Activated naive CD4-positive, alpha-beta T cell treated with anti-CD3 and anti-CD28 coated beads, Interleukin-2, amount 50 U/mL, for 24 hours (primary cell): Measurements from ENCODE around the gene GGN.
"Not testable (repeated sequence)": the region's sequence is repeated elsewhere in the genome, so short reads cannot be mapped to it uniquely, and the experiment has no call there.

Source experiments
- H3K27ac Mint-ChIP-seq: one replicate; pipeline ENCODE4 v1.8.0; 2021; ENCODE audit warnings: mild to moderate bottlenecking, mixed read lengths
- H3K27me3 Mint-ChIP-seq: one replicate; pipeline ENCODE4 v1.8.0; 2021; ENCODE audit warnings: mixed read lengths
- H3K36me3 Mint-ChIP-seq: one replicate; pipeline ENCODE4 v1.8.0; 2021; ENCODE audit warnings: mixed read lengths
- H3K4me1 Mint-ChIP-seq: one replicate; pipeline ENCODE4 v1.8.0; 2021; ENCODE audit warnings: mixed read lengths
- H3K4me3 Mint-ChIP-seq: one replicate; pipeline ENCODE4 v1.8.0; 2021; ENCODE audit warnings: mild to moderate bottlenecking, mixed read lengths
- H3K9me3 Mint-ChIP-seq: one replicate; pipeline ENCODE4 v1.8.0; 2021; ENCODE audit warnings: mixed read lengths

Gene GGN, protein sequence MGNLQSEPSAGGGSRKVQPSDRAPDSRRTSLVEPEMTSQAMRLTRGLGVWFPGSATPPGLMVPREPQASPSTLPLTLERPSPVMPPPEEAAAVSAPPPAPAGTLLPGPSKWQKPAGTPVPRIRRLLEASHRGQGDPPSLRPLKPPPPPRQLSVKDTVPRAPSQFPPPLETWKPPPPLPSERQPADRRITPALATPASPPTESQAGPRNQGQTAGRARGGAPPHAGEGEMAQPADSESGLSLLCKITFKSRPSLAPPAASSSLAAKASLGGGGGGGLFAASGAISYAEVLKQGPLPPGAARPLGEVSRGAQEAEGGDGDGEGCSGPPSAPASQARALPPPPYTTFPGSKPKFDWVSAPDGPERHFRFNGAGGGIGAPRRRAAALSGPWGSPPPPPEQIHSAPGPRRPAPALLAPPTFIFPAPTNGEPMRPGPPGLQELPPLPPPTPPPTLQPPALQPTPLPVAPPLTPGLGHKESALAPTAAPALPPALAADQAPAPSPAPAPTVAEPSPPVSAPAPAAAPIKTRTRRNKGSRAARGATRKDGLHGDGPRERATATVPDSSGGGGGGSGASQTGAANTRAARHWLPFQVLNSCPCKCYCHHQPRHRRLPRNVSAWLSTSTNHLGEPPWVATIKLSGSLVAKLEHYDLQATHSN

DNA sequence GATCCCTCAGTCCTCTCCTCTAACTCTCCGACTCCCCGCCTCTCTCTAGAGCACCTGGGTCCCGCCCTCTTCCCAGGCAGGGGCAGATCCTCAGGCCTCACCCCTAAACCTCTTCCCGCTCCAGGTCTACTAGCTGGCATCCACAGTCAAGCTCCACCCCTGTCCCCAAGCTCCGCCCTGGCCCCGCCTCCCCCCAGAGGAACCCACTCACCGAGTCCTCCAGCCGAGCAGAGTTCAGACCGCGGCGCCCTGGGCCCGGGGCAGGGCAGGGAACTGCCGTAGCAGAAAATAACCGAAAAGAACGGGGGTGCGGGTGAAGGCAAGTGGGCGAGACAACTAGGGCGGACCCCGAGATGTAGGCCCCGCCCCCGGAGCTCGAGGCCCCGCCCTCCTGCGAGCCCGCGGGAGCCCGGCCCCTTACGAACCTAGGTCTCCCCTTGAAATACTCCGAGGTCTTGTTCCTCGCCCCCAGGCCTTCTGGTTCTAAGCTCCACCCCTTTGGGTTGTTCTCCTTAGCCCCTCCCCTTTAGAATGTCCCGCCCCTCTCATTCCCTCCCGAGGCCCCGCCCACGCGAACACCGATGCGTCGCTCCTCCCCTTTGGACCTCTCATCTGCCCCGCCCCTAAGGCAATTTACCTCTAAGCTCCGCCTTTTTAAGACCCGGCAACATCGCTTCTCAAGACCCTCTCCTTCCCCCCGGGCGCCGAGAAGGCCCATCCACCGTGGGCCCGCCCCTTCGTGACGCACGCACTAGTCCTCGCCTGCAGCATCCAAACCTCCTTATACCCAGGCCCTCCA is at the start of gene GGN:
TSS of gene GGN (minus strand) at position 485 of the 799 bp plus-strand sequence. CDS start 773 bp downstream, outside the sequence.
- Mint-ChIP-seq H3K9me3 (no peaks in the 10 kb centered on the region), H3K27me3 (peaks cover 5% of the 10 kb centered on the region)

DNA sequence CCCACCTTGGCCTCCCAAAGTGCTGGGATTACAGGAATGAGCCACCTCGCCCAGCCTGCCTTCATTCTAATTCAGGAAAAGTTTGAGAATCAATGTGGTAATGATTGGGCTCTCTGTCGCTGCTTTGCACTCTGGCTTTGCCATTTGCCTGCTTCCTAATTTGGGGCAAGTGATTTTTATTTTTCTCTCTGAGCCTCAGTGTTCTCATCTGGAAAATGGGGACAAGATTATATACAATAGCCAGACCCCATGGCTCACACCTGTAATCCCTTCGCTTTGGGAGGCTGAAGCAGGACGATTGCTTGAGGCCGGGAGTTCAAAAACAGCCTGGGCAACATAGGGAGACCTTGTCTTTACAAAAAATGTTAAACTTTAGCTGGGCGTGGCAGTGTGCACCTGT is 49.5 kb upstream of the GGN start:
- H3K27me3 Mint-ChIP-seq: peaks cover 15% of the 10 kb centered on the region

More for the DNA sequence above, at the start of gene GGN:
- H3K36me3 Mint-ChIP-seq: peaks cover 10% of the 10 kb centered on the region
- H3K27ac Mint-ChIP-seq: peak within 1 kb of the TSS; percentile 38
- H3K4me1 Mint-ChIP-seq: peaks cover 28% of the 10 kb centered on the region
- H3K4me3 Mint-ChIP-seq: peak within 1 kb of the TSS; percentile 88

DNA sequence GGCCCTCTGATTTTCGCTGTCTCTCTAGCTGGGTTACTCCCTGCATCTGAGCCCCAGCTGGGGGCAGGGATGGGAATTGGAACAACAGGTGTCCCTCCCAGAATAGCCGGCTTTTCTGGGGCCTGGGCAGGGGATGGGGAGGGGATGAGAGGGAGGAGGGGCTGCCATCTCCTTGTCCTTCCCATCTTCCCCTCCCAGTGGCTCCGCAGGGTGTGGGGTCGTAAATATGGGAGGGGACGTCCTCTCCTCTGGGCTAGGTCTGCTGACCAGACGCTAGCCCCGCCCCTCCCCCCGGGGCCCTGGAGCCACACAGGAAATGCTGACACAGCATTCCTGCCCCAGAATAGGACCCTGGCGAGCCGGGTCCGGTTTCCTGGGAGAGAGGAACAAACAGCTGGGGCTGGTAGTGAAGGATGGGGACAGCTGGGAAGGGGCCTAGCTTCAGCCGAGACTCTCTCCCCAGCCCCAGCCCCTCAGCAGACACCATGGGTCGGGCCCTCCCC is 46.8 kb upstream of the GGN start:
- no peak overlapping the region for H3K27ac Mint-ChIP-seq

More for the DNA sequence above, 49.5 kb upstream of the GGN start:
- H3K9me3 Mint-ChIP-seq: no peaks in the 10 kb centered on the region
- no peaks in the 10 kb centered on the region for H3K36me3 Mint-ChIP-seq
- H3K4me1 Mint-ChIP-seq: peaks cover 10% of the 10 kb centered on the region
- H3K4me3 Mint-ChIP-seq: no peak overlapping the region
- no peak overlapping the region for H3K27ac Mint-ChIP-seq

DNA sequence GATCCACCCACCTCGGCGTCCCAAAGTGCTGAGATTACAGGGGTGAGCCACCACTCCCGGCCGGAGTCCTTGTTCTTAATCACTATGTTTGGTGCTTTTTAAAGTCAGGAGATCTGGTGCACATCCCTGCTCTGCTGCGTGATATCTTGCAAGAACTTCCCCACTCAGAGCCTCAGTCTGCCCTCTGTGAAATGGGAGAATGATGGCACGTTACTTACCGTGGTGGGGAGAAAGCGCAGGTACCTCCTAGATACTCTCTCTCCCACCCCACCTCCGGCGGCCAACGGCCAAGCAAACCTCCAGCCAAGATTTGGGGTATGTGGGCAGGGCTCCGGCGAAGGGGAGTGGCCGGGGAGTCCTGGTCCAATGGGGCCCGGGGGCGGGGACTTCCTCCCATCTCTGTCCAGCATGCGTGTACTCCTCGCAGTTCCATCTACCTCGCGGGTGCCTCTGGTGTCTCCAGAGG is 45.5 kb upstream of the GGN start, which contains the start of gene RYR1:
TSS of gene RYR1 (plus strand) at position 424 of the 466 bp plus-strand sequence. CDS start 139 bp downstream, outside the sequence.
- no peak within 1 kb of the TSS for H3K27ac Mint-ChIP-seq
- H3K4me3 Mint-ChIP-seq: peak within 1 kb of the TSS; percentile 62
- no peaks in the 10 kb centered on the region for H3K36me3 Mint-ChIP-seq
- peaks cover 14% of the 10 kb centered on the region for H3K27me3 Mint-ChIP-seq
- no peaks in the 10 kb centered on the region for H3K9me3 Mint-ChIP-seq
- H3K4me1 Mint-ChIP-seq: peaks cover 19% of the 10 kb centered on the region

More for the DNA sequence above, 46.8 kb upstream of the GGN start:
- H3K4me3 Mint-ChIP-seq: peak overlapping the region; percentile 62
- H3K36me3 Mint-ChIP-seq: no peaks in the 10 kb centered on the region
- no peaks in the 10 kb centered on the region for H3K9me3 Mint-ChIP-seq
- H3K27me3 Mint-ChIP-seq: peaks cover 14% of the 10 kb centered on the region
- peaks cover 10% of the 10 kb centered on the region for H3K4me1 Mint-ChIP-seq

DNA sequence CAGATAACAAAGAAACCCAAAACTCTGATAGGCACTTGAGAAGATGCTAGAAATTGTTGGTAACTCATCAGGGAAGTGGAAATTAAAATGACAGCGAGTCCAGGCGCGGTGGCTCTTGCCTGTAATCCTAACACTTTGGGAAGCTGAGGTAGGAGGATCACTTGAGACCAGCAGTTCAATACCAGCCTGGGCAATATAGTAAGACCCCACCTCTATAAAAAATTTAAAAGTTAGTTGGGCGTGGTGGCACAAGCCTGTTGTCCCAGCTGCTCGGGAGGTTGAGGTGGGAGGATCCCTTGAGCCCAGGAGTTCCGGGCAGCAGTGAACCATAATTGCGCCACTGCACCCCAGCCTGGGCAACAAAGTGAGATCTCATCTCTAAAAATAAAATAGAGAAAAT is 43.1 kb upstream of the GGN start:
- Mint-ChIP-seq H3K9me3 (no peaks in the 10 kb centered on the region), H3K4me3 (no peak overlapping the region), H3K27me3 (peaks cover 10% of the 10 kb centered on the region), H3K4me1 (peaks cover 31% of the 10 kb centered on the region), H3K36me3 (no peaks in the 10 kb centered on the region), H3K27ac (no peak overlapping the region)

DNA sequence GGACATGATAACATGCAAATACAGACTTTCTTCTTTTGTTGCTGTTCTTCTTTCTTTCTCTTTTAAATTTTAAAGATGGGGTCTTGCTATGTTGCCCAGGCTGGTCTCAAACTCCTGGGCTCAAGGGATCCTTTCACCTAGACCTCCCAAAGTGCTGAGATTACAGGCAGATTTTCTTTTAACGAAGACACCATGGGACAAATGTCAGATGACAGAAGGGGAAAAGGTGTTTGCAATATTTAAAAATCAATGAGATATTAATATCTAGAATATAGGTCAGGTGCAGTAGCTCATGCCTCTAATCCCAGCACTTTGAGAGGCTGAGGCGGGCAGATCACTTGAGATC is 42.0 kb upstream of the GGN start:
- H3K27ac Mint-ChIP-seq: peak overlapping the region; percentile 98
- H3K27me3 Mint-ChIP-seq: peaks cover 7% of the 10 kb centered on the region
- no peaks in the 10 kb centered on the region for H3K9me3 Mint-ChIP-seq
- no peaks in the 10 kb centered on the region for H3K36me3 Mint-ChIP-seq
- H3K4me1 Mint-ChIP-seq: peaks cover 35% of the 10 kb centered on the region
- no peak overlapping the region for H3K4me3 Mint-ChIP-seq

DNA sequence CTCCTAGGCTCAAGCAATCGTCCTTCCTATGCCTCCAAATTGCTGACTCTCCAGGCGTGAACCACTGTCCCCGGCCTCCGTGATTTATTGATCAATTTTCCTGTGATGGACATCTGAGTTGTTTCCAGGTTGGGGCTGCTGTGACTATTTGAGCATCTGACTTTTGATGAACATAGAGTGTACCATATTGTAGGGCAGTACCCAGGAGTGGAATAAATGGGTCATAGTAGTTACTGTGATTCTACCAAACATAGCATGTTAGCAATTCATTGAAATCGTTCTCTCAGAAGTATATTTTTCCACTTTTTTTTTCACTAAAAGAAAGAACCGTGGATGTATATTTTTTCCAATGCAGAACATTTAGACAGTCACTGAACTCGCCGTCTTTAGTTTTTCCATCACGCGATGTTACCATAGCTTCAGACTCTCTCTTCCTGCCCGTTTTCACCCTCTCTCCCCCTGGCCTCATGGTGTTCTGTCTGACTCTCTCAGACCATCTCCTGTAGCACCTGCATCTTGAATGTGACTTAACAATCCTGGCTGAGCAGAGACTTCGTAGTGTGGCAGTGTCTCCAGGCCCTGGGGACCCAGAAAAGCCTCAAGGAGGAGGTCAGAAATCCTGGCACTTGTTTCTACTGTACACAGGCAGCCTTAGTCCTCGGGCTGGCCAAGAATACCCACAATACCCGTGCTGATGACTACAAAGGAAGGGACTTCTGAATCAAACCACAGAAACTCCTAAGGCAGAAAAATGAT is 41.4 kb upstream of the GGN start:
- Mint-ChIP-seq H3K4me1 (peaks cover 32% of the 10 kb centered on the region), H3K4me3 (peak overlapping the region; percentile 27), H3K9me3 (no peaks in the 10 kb centered on the region), H3K27ac (peak overlapping the region; percentile 98), H3K36me3 (no peaks in the 10 kb centered on the region), H3K27me3 (peaks cover 5% of the 10 kb centered on the region)

DNA sequence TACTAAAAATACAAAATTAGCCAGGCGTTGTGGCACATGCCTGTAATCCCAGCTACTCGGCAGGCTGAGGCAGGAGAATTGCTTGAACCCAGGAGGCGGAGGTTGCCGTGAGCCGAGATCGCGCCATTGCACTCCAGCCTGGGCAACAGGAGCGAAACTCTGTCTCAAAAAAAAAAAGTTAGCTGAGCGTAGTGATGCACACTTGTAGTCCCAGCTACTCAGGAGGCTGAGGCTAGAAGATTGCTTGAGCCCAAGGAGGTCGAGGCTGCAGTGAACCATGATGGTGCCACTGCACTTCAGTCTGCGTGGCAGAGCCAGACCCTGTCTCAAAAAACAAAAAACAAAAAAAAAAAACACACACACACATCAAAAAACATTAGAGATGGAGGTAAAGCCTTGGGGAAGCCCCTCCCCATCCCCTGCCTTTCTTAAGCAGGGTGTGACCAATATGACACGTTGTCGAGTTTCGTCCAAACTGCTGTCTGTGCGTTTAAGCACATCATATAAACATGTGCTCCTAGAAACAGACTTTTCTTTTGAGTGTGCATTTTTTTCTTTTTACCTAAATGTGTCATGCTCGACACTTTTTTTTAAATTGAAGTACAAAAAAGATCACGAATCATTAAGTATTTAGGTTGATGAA is 39.3 kb upstream of the GGN start:
- H3K27ac Mint-ChIP-seq: peak overlapping the region; percentile 87
- H3K4me3 Mint-ChIP-seq, H3K27me3 Mint-ChIP-seq, H3K36me3 Mint-ChIP-seq, H3K9me3 Mint-ChIP-seq: not testable (repeated sequence)
- H3K4me1 Mint-ChIP-seq: peaks cover 25% of the 10 kb centered on the region

DNA sequence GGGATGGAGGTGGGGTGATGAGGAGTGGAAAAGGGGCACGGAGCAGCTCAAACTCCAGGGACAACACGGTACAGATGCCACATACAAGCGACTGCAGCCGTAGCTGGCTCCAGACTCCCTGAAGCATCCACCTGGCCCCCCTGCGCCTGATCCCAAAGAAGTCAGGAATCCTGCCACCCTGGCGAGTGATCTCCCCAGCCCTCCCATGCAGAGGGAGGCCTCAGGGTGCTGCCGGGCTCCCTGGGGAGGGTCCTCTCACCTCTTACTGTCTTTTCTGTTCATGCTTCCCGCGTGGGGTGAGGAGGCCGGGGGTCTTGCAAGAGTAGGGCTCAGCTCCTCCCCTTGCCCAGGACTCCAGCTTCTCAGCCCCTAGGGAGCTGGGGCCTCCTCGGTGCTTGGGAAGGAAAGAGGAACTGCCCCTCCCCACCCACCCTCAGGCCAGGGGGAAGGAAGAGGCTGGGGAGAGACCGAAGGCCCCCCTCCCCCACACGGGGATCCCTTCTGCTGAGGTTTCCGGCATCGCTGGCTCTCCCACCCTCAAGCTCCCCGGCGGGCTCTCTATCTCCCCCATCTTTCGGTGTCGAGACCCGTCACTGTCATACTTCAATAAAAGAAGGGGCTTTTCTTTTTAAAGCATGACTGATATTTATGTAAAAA is 38.1 kb upstream of the GGN start, which contains the start of gene RASGRP4:
TSS of gene RASGRP4 (minus strand) at position 410 of the 657 bp plus-strand sequence. CDS start at position 282, 128 bp downstream.
- no peaks in the 10 kb centered on the region for H3K36me3 Mint-ChIP-seq
- peak within 1 kb of the TSS; percentile 54 for H3K4me3 Mint-ChIP-seq
- no peaks in the 10 kb centered on the region for H3K9me3 Mint-ChIP-seq
- peaks cover 2% of the 10 kb centered on the region for H3K27me3 Mint-ChIP-seq
- peak within 1 kb of the TSS; percentile 55 for H3K27ac Mint-ChIP-seq
- peaks cover 25% of the 10 kb centered on the region for H3K4me1 Mint-ChIP-seq

DNA sequence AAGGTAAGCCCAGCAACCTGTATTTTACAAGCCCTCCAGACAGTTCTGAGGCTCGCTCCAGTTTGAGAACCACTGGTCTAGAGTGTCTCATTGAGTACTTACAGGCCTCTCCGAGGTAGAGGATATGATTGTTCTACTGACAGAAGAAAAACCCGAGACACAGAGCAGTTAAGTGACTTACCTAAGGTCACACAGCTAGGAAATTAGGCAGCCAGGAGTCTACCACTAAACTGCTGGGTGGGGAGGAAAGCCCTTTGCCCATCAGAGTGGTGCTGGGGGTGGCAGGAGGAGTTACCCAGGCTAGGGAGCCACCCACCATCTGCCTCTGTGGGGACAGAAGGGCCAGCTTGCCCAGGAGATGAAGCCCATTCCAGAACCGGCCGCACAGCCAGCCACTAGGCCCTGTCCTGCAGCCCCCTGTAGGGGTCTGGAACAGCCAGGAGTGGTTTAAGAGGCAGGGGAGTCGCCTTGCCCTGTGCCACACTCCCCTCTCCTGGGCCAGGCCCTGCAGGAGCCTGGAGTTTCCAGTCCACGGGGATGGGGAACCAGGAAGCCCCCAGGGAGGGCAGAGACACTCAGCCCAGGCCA is 37.5 kb upstream of the GGN start:
- Mint-ChIP-seq H3K27me3 (peaks cover 2% of the 10 kb centered on the region), H3K36me3 (no peaks in the 10 kb centered on the region), H3K27ac (no peak overlapping the region), H3K9me3 (no peaks in the 10 kb centered on the region), H3K4me1 (peaks cover 25% of the 10 kb centered on the region), H3K4me3 (peak overlapping the region; percentile 54)

DNA sequence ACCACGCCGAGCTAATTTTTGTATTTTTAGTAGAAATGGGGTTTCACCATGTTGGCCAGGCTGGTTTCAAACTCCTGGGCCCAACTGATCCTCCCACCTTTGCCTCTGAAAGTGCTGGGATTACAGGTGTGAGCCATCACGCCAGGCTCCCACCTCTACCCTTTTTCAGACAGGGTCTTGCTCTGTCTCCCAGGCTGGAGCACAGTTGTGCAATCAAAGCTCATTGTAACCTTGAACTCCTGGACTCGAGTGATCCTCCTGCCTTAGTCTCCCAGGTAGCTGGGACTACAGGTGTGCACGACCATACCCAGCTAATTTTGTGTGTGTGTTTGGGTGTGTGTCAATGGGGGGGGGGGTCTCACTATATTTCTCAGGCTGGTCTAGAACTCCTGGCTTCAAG is 36.4 kb upstream of the GGN start:
- no peaks in the 10 kb centered on the region for H3K9me3 Mint-ChIP-seq
- peaks cover 21% of the 10 kb centered on the region for H3K4me1 Mint-ChIP-seq
- H3K4me3 Mint-ChIP-seq: no peak overlapping the region
- H3K27ac Mint-ChIP-seq: no peak overlapping the region
- H3K27me3 Mint-ChIP-seq: peaks cover 2% of the 10 kb centered on the region
- H3K36me3 Mint-ChIP-seq: no peaks in the 10 kb centered on the region

DNA sequence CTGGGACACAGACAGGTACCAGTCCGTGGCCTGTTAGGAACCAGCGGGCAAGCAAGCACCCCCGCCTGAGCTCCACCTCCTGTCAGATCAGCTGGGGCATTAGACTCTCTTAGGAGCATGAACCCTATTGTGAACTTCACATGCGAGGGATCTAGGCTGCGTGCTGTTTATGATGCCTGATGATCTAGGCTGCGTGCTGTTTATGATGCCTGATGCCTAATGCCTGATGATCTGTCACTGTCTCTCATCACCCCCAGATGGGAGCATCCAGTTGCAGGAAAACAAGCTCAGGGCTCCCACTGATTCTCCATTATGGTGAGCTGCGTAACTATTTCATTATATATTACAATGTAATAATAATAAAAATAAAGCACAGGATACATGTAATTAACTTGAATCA is 34.6 kb upstream of the GGN start:
- Mint-ChIP-seq H3K27me3 (peaks cover 2% of the 10 kb centered on the region), H3K4me1 (peaks cover 26% of the 10 kb centered on the region), H3K4me3 (no peak overlapping the region), H3K27ac (no peak overlapping the region), H3K36me3 (no peaks in the 10 kb centered on the region), H3K9me3 (no peaks in the 10 kb centered on the region)

DNA sequence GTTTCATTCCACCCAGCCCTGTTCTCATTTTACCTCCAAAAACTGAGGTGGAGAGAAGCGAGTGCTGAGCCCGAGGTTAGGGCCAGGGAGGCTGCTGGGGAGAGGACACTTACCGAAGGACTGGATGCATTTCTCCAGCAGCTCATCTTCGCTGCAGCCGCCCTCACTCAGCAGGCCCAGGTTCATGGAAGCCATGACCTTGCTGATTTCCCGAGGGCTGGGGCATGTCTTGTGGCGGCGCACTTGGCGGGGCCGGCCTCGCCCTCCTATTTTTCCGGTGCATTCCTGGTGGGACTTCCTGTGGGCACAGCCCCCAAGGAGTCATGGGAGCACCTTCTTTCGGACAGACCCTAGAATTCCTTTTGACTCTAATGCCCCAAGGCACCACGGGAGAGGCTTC is 34.0 kb upstream of the GGN start:
- H3K36me3 Mint-ChIP-seq: no peaks in the 10 kb centered on the region
- no peaks in the 10 kb centered on the region for H3K9me3 Mint-ChIP-seq
- no peak overlapping the region for H3K4me3 Mint-ChIP-seq
- peaks cover 31% of the 10 kb centered on the region for H3K4me1 Mint-ChIP-seq
- H3K27me3 Mint-ChIP-seq: peaks cover 2% of the 10 kb centered on the region
- no peak overlapping the region for H3K27ac Mint-ChIP-seq

DNA sequence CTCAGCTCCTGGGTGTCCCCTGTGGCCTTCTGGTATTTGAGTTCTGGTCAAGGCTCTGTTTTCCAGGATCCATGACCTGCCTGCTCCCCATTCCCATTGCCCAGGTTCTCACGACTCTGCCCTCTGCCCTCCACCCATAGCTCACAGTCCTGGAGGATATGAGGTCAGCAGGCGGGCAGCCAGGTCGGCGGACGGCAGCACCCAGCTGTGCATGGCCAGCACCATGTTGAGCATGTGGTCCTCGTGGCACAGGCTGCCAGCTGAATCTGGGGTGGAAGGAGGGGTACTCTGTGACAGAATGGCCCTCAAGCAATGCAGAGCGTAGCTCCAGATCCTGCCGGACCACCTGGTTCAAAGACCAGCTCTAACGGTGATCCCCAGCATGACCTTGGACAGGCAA is 33.1 kb upstream of the GGN start:
- Mint-ChIP-seq H3K4me3 (no peak overlapping the region), H3K36me3 (no peaks in the 10 kb centered on the region), H3K27me3 (no peaks in the 10 kb centered on the region), H3K4me1 (peaks cover 24% of the 10 kb centered on the region), H3K27ac (no peak overlapping the region), H3K9me3 (no peaks in the 10 kb centered on the region)
